Neuronal stem cell (in vitro differentiated cells): Measurements from ENCODE around the gene MDM1. TPM values are rescaled to one million over a fixed set of nuclear protein-coding genes. Genes with fewer than 3 reads are reported as not detected.
A peak's percentile ranks its signal among the peaks of the same experiment; 100 is the strongest.

Experiments used
- DNase-seq: peaks from one replicate; pipeline ENCODE4 v3.0.0-alpha.2; 2013; ENCODE audit warnings: low spot score
- H2AFZ ChIP-seq: one replicate; pipeline ENCODE4 v1.6.1; 2013; ENCODE audit warnings: mild to moderate bottlenecking, low read length, inconsistent platforms
- H2AK5ac ChIP-seq: 2 replicates; pipeline ENCODE4 v1.6.1; 2013; ENCODE audit warnings: low read depth, mild to moderate bottlenecking, inconsistent platforms, low read length, moderate library complexity, mixed read lengths
- H2BK120ac ChIP-seq: 2 replicates; pipeline ENCODE4 v1.6.1; 2013; ENCODE audit warnings: low read depth, mild to moderate bottlenecking, inconsistent platforms, low read length, moderate library complexity, mixed read lengths
- H2BK12ac ChIP-seq: one replicate; pipeline ENCODE4 v1.6.1; 2013; ENCODE audit warnings: low read length, inconsistent platforms
- H2BK15ac ChIP-seq: 2 replicates; pipeline ENCODE4 v1.6.1; 2013; ENCODE audit warnings: mild to moderate bottlenecking, low read length, inconsistent platforms, mixed read lengths
- H2BK5ac ChIP-seq: one replicate; pipeline ENCODE4 v1.6.1; 2013; ENCODE audit warnings: inconsistent platforms, mild to moderate bottlenecking, low read length, moderate library complexity
- H3K14ac ChIP-seq: one replicate; pipeline ENCODE4 v1.6.1; 2013; ENCODE audit warnings: low read length, inconsistent platforms
- H3K18ac ChIP-seq: 2 replicates; pipeline ENCODE4 v1.6.1; 2013; ENCODE audit warnings: low read length, inconsistent platforms
- H3K23ac ChIP-seq: 2 replicates; pipeline ENCODE4 v1.6.1; 2013; ENCODE audit warnings: low read depth, mild to moderate bottlenecking, mixed read lengths, low read length, inconsistent platforms; ENCODE audit not compliant: poor library complexity
- H3K27ac ChIP-seq: replicated peaks from 3 replicates; pipeline ENCODE4 v1.5.1; 2013; ENCODE audit warnings: low read length, inconsistent platforms
- H3K27me3 ChIP-seq, 3 experiments: 2 replicates each; pipeline ENCODE4 v1.6.1; 2013; ENCODE audit warnings: low read length in 3 of 3, mild to moderate bottlenecking in 2 of 3, inconsistent platforms in 1 of 3, low read depth in 1 of 3, mixed read lengths in 1 of 3, moderate library complexity in 1 of 3; ENCODE audit not compliant: control insufficient read depth in 3 of 3, insufficient read depth in 3 of 3
- H3K36me3 ChIP-seq, 2 donors: replicated peaks in 1 of 2; 2 replicates each; pipeline ENCODE4 v1.6.1; 2013; ENCODE audit warnings: low read length in 2 of 2; ENCODE audit not compliant: control insufficient read depth in 2 of 2, insufficient read depth in 2 of 2
- H3K4ac ChIP-seq: 2 replicates; pipeline ENCODE4 v1.6.1; 2013; ENCODE audit warnings: inconsistent platforms, mild to moderate bottlenecking, low read length, moderate library complexity
- H3K4me1 ChIP-seq, 2 donors: 1 replicate in 1 of 2; 2 replicates in 1 of 2; pipeline ENCODE4 v1.6.1; 2013; ENCODE audit warnings: low read length in 2 of 2, low read depth in 1 of 2; ENCODE audit not compliant: control insufficient read depth in 2 of 2, insufficient read depth in 1 of 2
- H3K4me2 ChIP-seq: one replicate; pipeline ENCODE4 v1.6.1; 2013; ENCODE audit warnings: mild to moderate bottlenecking, low read length, inconsistent platforms; ENCODE audit not compliant: insufficient read depth, poor library complexity, severe bottlenecking
- H3K4me3 ChIP-seq, 2 donors: 2 replicates each; pipeline ENCODE4 v1.5.1; 2013; ENCODE audit warnings: low read length in 2 of 2, mild to moderate bottlenecking in 2 of 2, inconsistent platforms in 1 of 2, moderate library complexity in 1 of 2
- H3K79me1 ChIP-seq: one replicate; pipeline ENCODE4 v1.6.1; 2013; ENCODE audit warnings: low read depth, mild to moderate bottlenecking, inconsistent platforms, low read length, moderate library complexity
- H3K9ac ChIP-seq: one replicate; pipeline ENCODE4 v1.6.1; 2013; ENCODE audit warnings: mild to moderate bottlenecking, low read depth, low read length, inconsistent platforms; ENCODE audit not compliant: poor library complexity
- H3K9me3 ChIP-seq, 2 donors: replicated peaks in 1 of 2; 2 replicates each; pipeline versions ENCODE3 to v1.6.1; 2013; ENCODE audit warnings: low read length in 2 of 2, mild to moderate bottlenecking in 2 of 2, inconsistent platforms in 1 of 2, low read depth in 1 of 2, mixed read lengths in 1 of 2, moderate library complexity in 1 of 2; ENCODE audit not compliant: control insufficient read depth in 2 of 2, insufficient read depth in 1 of 2
- H4K8ac ChIP-seq: one replicate; pipeline ENCODE4 v1.6.1; 2013; ENCODE audit warnings: low read depth, mild to moderate bottlenecking, inconsistent platforms, low read length, moderate library complexity
- H4K91ac ChIP-seq: one replicate; pipeline ENCODE4 v1.6.1; 2013; ENCODE audit warnings: low read length, low read depth, mild to moderate bottlenecking, inconsistent platforms; ENCODE audit not compliant: poor library complexity
- WGBS, 2 donors: extraction: QIAGEN DNeasy Blood & Tissue Kit; methylation state at CpG; one replicate each; pipeline ENCODE4 v1.1.7; 2013; ENCODE audit warnings: missing lambda C conversion rate in 2 of 2, mixed read lengths in 1 of 2; ENCODE audit not compliant: insufficient read length in 2 of 2, insufficient replicate concordance in 1 of 2; ENCODE audit errors: extremely low coverage in 2 of 2; 5-methylcytosine and 5-hydroxymethylcytosine counted together
- polyA plus RNA-seq, 2 experiments: library from polyadenylated mRNA; stranded (reverse); fragments of 200-250 nt; gene quantifications; one replicate each; pipeline ENCODE4 v1.2.3, GENCODE V29; 2013

Gene MDM1, protein sequence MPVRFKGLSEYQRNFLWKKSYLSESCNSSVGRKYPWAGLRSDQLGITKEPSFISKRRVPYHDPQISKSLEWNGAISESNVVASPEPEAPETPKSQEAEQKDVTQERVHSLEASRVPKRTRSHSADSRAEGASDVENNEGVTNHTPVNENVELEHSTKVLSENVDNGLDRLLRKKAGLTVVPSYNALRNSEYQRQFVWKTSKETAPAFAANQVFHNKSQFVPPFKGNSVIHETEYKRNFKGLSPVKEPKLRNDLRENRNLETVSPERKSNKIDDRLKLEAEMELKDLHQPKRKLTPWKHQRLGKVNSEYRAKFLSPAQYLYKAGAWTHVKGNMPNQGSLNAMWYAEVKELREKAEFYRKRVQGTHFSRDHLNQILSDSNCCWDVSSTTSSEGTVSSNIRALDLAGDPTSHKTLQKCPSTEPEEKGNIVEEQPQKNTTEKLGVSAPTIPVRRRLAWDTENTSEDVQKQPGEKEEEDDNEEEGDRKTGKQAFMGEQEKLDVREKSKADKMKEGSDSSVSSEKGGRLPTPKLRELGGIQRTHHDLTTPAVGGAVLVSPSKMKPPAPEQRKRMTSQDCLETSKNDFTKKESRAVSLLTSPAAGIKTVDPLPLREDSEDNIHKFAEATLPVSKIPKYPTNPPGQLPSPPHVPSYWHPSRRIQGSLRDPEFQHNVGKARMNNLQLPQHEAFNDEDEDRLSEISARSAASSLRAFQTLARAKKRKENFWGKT
- polyA plus RNA-seq (2013, experiment 1 of 2): 15.0 TPM
- polyA plus RNA-seq (2013, experiment 2 of 2): 14.8 TPM

DNA sequence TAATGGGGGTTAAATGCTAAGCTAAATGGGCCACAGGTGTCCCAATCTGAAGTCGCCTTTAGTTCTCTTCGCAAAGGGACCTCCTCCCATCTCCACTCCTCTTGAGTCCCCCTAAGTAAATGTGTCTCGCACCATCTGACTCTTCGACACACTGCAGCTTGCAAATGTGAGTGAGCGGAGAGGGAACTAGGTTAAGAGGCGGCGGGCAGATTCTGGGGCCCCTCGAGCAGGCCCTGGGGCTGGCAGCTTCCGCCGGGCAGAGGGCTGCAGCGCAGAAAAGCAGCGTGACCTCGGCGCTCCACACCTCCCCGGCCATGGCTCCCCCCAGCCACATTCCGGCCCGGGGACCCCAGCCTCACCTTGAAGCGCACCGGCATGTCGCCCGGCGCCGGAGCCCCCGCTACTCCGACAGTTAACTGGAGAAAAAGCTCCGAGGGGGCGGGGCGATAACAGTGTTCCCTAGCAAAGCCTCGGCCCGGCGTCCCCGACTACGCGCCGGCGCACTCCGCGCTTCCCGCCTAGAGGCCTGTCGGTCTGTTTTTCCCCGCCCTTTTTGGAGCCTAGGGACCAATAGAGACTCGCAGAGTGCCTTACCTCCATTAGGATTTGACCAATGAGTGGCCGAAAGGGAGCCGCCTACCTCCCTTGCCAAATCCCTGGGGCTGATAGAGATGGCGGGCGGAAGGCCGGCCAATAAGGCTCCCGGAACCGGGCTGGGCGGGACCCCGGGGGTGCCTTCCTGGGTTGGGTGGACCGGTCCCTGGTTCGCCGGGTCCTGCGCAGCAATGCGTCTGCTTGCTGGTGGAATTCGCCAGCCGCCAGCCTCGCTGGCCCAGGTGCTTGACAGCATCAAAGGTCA lies at the start of gene MDM1:
Gene MDM1, minus strand, starts transcription at position 494 of the 859 bp plus-strand sequence. Its CDS starts 117 bp downstream, at position 377.
- peak within 1 kb of the TSS; percentile 66 to 88 for H3K4me3 ChIP-seq
- no peak within 1 kb of the TSS for H2BK5ac ChIP-seq
- DNase-seq: peak; percentile 97
- H3K79me1 ChIP-seq: no peaks in the 10 kb centered on the region
- peaks cover 0 to 24% of the 10 kb centered on the region in 2 donors for H3K36me3 ChIP-seq
- H2BK12ac ChIP-seq: no peak within 1 kb of the TSS
- peak within 1 kb of the TSS; percentile 88 for H3K18ac ChIP-seq
- no peak within 1 kb of the TSS for H3K14ac ChIP-seq
- WGBS, 2 donors: no CpG with 5 or more reads among the region's 59 CpGs
- no peak within 1 kb of the TSS for H3K23ac ChIP-seq
- no peaks in the 10 kb centered on the region for H3K9me3 ChIP-seq
- peaks cover 5 to 9% of the 10 kb centered on the region in 2 donors for H3K4me1 ChIP-seq
- H3K4me2 ChIP-seq: peak within 1 kb of the TSS; percentile 78
- no peak within 1 kb of the TSS for H4K8ac ChIP-seq
- H2AFZ ChIP-seq: peak within 1 kb of the TSS; percentile 96
- H3K27ac ChIP-seq: peak within 1 kb of the TSS; percentile 54
- no peak within 1 kb of the TSS for H2BK120ac ChIP-seq
- no peak within 1 kb of the TSS for H3K4ac ChIP-seq
- H2BK15ac ChIP-seq: no peak within 1 kb of the TSS
- no peak within 1 kb of the TSS for H4K91ac ChIP-seq
- H2AK5ac ChIP-seq: no peak within 1 kb of the TSS
- H3K27me3 ChIP-seq: no peaks in the 10 kb centered on the region
- H3K9ac ChIP-seq: peak within 1 kb of the TSS; percentile 67

DNA sequence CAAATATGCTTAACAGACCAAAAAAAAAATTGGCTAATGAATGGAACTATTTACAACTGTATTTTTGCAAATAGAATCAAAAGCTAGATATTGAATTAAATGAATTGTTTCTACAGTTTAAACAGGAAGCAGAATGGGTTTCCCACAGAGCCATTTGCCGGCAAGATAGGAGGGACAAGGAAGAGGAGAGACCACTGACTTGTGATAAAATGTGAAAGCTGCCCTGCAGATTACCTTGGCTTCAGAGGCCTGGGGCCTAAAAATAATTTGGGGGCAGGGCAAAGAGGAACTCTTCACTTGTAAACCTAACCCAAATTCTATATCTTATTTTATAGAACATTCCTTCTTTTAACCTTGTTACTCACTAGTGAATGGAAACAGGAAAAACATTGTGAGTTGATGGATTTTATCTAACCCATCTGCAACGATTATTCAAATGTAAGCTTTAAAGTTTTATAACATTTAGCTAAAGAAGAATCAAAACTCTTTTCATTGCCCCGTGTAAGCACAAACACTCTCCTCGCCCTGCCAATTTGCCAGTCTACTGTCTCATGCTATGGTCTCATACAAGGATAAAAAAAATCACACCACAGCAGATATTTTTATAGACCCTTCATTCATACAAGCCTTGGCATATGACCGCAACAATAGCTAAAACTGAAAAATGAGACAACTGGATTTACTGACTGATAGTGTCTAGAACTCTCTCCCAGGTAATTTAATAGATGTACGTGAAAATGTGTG lies 49.5 kb upstream of the MDM1 start:
- Histone ChIP-seq H2AFZ (no peak overlapping the region), H3K79me1 (no peaks in the 10 kb centered on the region), H3K18ac (no peak overlapping the region), H4K8ac (no peak overlapping the region), H3K4ac (no peak overlapping the region), H3K9ac (no peak overlapping the region), H3K4me2 (no peak overlapping the region), H3K4me3 (no peak overlapping the region), H3K9me3 (no peaks in the 10 kb centered on the region), H3K4me1 (no peaks in the 10 kb centered on the region), H2AK5ac (no peak overlapping the region), H2BK12ac (no peak overlapping the region), H3K14ac (no peak overlapping the region), H3K27me3 (peaks cover 0 to 4% (median 0%) of the 10 kb centered on the region in 3 experiments), H3K23ac (no peak overlapping the region), H3K27ac (no peak overlapping the region), H2BK15ac (no peak overlapping the region), H2BK5ac (no peak overlapping the region), H3K36me3 (no peaks in the 10 kb centered on the region), H2BK120ac (no peak overlapping the region), H4K91ac (no peak overlapping the region)
- WGBS, 2 donors: no CpG with 5 or more reads among the region's 6 CpGs
- DNase-seq: no peak

DNA sequence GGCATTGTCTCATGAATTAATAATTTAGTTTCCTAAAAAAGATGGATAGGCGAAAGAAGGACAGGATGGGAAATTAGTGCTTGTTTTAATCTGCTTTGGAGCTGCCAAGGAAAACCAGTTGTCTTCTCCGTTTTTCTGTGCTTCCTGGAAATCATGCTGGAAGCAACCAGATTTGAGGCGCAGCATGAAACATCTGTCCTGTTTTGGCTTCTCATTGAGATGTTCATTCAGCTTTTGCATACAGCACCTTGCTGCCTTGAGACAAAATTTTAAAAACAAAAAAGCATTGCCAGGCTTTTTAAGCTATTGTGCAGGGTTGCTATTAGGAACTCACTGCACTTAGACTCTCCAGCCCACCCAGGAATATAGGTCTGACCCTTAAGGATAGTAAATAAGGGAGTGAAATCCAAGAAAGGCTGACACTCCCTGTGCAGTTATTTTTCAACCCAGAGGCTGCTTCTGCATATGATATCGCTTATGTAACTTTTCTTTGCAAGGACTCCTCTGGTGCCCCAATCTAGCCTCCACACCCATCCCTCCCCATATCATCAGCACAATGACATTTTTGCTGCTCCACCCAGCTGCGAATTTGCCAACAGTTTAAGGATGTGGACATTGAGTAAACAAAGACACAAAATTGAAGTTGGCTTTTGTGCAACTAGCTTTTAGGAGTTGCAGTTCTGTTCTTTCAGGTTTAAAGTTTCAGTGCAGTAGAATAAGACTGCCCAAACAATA lies 46.9 kb upstream of the MDM1 start:
- H3K27me3 ChIP-seq: no peaks in the 10 kb centered on the region
- H2AFZ ChIP-seq: no peak overlapping the region
- H4K91ac ChIP-seq: no peak overlapping the region
- H3K4me1 ChIP-seq: peaks cover 0 to 2% of the 10 kb centered on the region in 2 donors
- H3K4ac ChIP-seq: no peak overlapping the region
- no peak overlapping the region for H3K4me2 ChIP-seq
- no peaks in the 10 kb centered on the region for H3K79me1 ChIP-seq
- WGBS, 2 donors: no CpG with 5 or more reads among the region's 5 CpGs
- no peaks in the 10 kb centered on the region for H3K36me3 ChIP-seq
- no peak overlapping the region for H3K14ac ChIP-seq
- no peak overlapping the region for H3K18ac ChIP-seq
- no peak for DNase-seq
- no peak overlapping the region for H2BK15ac ChIP-seq
- H3K23ac ChIP-seq: no peak overlapping the region
- H3K27ac ChIP-seq: no peak overlapping the region
- H2BK12ac ChIP-seq: no peak overlapping the region
- no peak overlapping the region for H3K9ac ChIP-seq
- H2AK5ac ChIP-seq: no peak overlapping the region
- H3K9me3 ChIP-seq: no peaks in the 10 kb centered on the region
- H2BK120ac ChIP-seq: no peak overlapping the region
- no peak overlapping the region for H4K8ac ChIP-seq
- H3K4me3 ChIP-seq: no peak overlapping the region
- H2BK5ac ChIP-seq: no peak overlapping the region
